HG03175 (cell line): ENCODE measurements around the gene OR13C3.
"Not testable (repeated sequence)": the region's sequence is repeated elsewhere in the genome, so short reads cannot be mapped to it uniquely, and the experiment has no call there.

Source experiments
- ATAC-seq: cut with Tn5 transposase; IDR thresholded peaks from one replicate; pipeline ENCODE4 v1.9.1; 2021; ENCODE audit warnings: mild to moderate bottlenecking, moderate library complexity; ENCODE audit not compliant: unreplicated experiment

Gene OR13C3

DNA sequence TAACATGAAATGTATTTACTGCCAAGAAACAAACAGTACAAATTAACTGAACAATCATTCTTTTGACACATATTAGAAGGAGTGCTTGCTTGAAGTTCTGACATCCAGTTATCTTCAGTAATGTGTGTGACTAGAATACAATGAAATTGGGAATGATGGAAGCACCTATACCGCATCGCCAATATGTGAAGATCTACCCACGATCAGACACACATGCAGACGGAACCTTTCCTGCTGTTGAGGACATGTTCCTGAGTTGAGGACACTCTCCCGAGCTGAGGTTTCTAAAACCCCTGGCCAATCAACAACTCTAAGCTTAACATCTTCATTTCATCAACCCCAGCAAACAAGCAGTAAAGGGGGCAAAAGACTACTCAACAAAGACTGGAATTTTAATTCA is at the start of gene OR13C3:
Gene OR13C3 (minus strand): TSS at position 101 of the 400 bp plus-strand sequence. CDS start 133 bp downstream, outside the sequence.
- ATAC-seq, result no peak

DNA sequence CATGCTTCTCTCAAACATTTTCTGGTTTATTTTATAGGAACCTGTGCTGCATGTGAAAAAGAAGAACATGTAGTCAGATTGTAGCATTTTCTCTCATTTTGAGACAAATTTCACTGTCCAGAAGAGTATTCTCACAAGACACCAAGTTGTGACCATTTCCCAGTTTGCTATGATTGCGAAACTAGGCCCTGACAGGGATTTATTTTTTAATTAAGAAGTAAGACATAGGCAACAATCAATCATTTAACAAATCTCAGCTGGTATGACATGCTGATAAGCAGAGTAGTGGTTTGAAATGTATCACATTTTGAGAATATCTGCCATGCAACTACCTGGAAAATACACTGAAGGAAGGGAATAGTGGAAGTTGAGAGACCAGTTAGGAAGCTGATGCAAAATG is 43.9 kb upstream of the OR13C3 start:
- ATAC-seq, result no peak

DNA sequence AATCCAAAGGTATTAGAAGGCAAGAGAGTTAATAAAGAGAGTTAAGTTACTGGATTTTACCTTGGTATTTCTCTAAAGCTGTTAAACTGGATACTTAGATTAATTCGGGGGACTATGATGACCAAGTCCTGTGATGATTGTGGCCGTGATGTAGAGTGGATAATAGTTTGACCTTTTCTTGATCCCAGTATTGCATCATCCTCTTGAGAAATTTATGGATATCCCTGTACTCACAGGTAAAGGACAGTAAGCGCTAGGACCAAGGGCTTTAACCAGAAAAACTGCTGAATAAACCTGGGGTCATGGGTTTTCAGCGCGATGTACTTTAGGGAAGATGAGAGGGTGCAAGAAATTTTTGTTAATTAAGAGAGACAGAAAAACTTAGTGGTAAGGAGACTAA is 40.6 kb upstream of the OR13C3 start:
- no peak for ATAC-seq

DNA sequence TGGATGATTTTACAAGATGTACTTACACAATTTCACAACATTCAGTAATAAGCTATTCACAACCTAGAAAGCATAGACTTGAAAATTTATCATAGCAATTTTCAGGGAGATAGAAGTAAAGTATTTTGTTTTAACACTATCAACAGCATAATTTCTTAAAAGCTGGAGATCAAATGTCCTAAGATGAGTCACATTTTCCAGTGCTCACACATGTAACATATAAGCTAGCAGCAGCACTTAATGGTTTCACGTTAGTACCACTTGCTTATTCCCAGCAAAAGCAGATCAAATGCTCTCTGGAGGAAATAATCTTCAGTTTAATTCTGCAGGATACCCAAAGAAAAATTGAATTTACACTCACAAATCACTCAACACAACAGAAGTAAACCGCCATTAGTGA is 38.8 kb upstream of the OR13C3 start:
- no peak for ATAC-seq

DNA sequence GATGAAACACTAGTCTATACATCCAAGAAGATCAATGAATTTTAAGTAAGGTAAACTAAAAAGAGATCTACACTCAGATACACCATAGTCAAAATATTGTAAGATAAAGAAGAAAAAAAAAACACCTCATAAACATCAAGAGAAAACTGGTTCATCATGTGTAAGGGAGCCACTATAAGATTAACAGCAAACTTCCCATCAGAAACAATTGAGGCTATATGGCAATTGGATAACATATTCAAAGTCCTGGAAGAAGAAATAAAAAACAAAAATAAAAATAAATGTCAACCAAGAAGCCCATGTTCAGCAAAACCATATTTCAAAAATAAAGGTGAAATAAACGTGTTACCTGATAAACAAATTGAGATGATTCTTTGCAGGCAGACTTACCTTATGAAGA is 36.0 kb upstream of the OR13C3 start:
- ATAC-seq, result no peak

DNA sequence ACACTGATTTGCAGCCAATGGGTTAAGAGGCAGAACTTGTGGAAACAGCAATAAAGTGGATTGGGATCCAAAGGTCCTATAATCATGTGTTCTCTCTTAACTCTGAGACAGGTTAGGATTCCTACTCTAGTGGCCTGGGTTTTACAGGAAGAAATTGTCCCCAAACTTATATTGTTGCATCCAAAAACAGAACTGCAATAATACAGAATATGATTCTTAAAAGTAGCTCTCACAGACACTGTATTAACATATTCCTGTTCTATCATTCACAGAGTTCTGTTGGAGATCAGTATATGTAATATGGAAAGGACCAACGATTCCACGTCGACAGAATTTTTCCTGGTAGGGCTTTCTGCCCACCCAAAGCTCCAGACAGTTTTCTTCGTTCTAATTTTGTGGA is 32.2 kb upstream of the OR13C3 start, which contains the start of gene OR13C8:
Gene OR13C8 (plus strand): TSS at position 301 of the 400 bp plus-strand sequence. CDS start 0 bp downstream, at position 301.
- ATAC-seq, result no peak

DNA sequence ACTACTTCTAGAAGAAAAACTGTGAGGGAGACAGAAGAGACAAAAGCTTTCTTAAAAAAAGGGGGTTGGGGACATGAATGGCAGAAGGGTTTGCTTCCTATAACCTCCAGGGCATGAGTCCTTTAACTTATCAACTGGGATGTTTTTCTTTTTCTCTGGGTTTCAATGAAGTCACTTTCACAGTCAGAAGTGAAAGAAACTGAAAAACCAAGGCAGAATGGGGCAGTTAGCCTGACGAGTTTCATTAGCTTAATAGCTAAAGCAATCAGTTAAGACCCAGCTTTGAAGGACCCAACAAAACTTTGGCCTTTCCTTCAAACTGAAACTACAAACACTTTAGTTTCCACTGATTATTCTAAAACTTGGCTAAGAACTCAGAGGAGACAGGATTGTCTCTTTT is 27.7 kb upstream of the OR13C3 start:
- ATAC-seq, result no peak

DNA sequence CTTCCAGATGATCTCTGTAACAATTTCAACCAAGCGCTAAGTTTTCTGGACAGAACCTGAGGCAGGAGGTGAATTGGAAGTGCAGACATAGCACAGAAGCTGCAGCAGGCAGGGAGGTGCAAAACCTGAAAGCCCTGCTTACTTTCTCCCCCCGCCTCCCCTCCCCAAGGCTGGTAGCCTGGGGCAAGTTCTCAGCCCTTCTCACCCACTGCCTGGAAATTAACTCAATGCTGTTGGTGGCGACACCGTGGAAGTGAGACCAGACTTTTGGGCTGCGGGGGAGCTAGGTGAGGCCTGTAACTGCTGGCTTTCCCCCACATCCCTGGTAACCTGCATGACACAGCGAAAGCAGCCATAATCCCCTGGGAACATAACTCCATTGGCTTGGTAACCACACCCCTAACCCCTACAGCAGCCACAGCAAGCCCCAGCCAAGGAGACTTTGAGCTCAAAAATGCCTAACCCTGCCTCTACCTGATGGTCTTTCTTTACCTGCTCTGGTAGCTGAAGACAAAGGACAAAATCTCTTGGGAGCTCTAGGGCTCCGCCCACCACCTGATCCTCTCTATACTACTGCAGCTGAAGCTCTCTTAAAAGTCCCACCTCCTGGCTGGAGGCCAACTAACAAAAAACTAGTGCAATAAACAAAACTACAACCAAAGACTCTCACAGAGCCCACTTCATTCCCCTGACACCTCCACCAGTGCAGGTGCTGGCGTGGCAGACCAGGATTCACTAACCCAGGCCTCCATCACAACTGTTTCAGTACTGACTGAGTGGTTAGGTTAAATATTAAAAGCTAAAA is 20.4 kb upstream of the OR13C3 start:
- ATAC-seq, result no peak

DNA sequence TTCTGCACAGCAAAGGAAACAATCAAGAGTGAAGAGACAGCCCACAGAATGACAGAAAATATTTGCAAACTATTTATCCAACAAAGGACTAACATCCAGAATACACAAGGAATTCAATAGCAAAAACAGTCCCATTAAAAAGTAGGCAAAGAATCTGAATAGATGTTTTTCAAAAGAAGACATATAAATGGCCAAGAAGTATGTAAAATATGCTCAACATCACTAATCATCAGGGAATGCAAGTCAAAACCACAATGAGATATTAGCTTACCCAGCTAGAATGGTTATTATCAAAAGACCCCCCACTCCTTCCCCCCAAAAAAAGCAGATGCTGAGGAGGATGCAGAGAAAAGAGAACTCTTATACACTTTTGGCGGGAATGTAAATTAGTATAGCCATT is 18.9 kb upstream of the OR13C3 start:
- no peak for ATAC-seq

DNA sequence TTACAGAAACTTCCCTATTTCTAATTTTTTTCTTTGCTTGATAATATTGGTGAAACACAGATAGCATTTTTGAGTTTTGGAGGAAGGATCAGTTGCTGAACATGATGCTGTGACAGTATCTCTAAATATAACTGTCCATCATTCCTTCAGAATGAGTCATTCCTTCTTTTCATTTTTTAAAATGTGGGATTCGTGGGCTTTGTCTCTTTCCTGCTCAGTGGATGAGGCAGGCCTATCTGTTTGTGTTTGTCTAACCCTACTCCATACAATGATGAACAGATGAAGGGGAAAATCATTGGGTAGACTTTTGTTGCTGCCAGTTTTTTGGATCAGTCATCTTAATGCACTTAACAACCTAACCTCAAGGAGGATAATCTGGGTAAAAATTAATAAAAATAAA is 16.6 kb upstream of the OR13C3 start:
- ATAC-seq, result no peak

DNA sequence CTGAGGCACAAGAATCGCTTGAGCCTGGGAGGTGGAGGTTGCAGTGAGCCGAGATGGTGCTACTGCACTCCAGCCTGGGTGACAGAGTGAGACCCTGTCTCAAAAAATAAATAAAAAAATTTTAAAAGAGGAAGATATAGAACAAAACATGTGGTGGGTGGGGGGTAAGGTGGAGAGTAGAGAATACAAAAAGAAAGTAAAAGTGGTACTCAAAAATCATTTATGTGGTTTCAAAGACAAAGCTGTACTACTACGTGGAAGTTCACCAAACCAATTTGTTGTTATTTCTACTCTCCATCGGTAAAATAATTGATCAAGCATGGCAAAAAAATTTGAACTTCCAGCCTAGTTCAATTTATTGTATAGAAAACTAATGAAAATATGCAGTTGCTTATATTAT is 8.0 kb upstream of the OR13C3 start:
- no peak for ATAC-seq

DNA sequence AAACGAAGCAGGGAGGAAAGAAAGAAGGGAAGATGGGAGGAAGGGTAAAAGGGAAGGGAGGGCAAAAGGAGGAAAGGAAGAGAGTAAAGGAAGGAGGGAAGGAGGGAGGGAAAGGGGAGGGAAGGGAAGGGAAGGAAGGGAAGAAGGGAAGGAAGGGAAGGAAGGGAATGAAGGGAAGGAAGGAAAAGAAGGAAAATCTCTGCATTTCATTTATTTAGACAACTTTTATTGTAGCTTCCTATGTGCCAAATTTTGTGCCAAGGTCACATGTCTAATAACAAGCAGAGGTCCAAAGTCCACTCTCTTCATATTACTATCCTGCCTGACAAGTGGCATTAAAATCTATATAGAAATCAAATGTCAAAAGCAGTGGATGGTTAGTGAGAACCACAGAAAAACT is 2.6 kb upstream of the OR13C3 start:
- no peak for ATAC-seq

DNA sequence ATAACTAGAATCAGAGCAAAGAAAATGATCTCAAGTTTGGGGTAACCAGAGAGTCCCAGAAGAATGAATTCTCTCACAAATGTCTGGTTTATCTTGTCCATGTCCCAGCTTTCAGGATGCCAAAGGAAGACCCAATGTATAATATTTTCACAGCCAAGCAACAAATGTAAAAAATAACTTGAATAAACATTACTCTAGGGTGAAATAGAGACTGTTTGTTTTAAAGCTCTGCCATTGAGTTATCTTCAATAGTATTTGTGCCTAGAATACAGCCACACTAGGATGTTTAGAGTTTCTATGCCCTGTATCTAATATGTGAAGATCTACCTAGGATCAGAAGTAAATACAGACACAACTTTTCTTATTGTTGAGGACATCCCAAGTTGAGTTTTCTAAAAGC is 9.5 kb downstream of the OR13C3 start, which contains the start of gene OR13C4:
Gene OR13C4 (minus strand): TSS at position 101 of the 400 bp plus-strand sequence. CDS start 0 bp downstream, at position 101.
- no peak for ATAC-seq

DNA sequence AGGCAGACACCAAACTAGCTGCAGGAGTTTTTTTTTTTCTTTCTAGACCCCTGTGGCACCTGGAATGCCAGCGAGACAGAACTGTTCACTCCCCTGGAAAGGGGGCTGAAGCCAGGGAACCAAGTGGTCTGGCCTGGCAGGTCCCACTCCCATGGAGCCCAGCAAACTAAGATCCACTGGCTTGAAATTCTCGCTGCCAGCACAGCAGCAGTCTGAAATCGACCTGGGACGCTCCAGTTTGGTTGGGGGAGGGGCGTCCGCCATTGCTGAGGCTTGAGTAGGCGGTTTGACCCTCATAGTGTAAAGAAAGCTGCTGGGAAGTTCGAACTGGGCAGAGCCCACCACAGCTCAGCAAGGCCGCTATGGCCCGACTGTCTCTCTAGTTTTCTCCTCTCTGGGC is 16.4 kb downstream of the OR13C3 start:
- not testable (repeated sequence) for ATAC-seq

DNA sequence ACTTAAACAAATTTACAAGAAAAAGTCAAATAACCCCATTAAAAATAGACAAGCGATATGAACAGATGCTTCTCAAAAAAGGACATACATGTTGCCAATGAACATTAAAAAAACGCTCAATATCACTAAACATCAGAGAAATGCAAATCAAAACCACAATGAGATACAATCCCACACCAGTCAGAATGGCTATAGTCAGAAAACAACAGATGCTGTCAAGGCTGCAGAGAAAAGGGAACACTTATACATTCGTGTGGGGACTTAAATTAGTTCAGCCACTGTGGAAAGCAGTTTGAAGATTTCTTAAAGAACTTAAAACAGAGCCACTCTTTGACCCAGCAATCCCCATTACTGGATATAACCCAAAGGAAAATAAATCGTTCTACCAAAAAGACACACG is 21.8 kb downstream of the OR13C3 start:
- ATAC-seq, result no peak

DNA sequence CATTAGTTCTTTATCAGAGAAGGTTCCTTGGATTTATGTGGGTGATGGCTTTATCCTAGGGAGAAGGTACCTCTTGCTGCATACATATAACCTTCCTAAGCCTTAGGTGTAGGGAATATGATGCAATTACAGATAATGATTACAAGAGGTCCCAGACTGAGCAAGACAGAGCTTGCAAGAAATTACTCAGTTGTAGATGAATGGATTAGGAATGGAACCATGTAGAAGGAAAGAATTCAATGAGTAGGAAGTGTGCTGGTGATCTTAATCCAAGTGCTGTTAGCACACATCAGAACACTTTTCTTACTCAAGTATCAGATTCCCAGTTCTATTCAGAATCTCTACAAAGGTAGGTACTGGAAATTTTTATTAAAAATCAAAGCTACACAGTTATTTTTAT is 30.1 kb downstream of the OR13C3 start:
- no peak for ATAC-seq

DNA sequence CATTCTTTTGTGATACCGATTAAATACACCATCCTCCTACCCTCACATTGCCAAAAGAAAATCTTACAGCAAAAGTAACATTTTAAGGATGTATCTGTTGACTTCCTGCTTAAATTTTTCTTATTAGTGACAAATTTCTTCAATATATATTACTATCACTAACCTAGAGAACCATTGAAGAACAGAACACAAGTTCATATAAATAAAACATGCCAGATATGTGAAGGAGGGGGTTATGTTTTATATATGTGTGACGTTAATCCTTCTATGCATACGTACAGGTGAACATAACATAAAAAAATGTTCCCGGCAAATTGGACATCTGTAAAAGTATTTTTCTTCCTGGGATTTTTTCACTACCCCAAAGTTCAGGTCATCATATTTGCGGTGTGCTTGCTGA is 32.7 kb downstream of the OR13C3 start, which contains the start of gene OR13F1:
Gene OR13F1 (plus strand): TSS at position 301 of the 400 bp plus-strand sequence. CDS start 0 bp downstream, at position 301.
- ATAC-seq, result no peak

DNA sequence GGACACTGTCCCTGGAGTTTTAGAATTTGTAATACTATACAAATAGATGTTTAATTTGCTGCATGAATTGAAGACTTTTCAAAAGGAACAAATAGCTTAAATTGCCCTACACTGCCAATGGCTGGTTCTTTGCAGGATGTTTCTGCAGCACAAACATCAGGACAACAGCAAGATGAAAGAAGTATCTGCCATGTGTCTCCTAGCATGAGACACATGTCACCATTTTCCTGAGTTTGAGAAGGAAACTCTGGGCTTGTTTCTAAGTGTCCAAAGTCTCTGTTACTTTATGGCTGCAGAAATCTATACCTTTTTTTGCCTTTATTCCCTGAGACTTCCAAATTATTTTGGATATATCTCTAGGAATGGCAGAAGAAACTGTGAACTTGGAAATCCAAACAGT is 33.2 kb downstream of the OR13C3 start:
- no peak for ATAC-seq

DNA sequence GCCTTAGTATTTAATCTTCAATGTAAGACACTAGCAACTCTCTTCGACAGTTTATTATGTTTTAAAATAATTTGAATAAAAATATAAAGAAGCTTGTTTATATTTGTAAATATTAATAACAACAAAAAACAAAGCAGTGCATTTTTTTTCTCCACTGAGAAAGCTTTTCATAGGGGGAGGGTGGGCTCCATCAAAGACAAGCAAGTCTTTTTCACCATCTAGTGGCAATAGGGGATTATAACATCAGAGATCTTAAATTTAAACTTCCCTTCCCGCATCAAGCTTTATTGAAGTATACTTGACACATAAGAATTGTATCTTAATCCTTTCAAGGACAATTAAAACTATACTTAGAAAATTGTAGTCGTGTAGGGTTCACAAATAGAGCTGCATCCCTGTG is 41.8 kb downstream of the OR13C3 start:
- ATAC-seq, result no peak
